Measurements from ENCODE around the gene PLXNA4.

The PLXNA4 gene

GRCh38 chr7:132092106-132092505 lies 484.2 kb downstream of the PLXNA4 start (continued):
- TF ChIP-seq AEBP2 (tag by site-specific recombination; IDR thresholded peaks at IDR 0.05; ENCODE audit: borderline replicate concordance) (no peak), ZNF560 (tag by site-specific recombination; IDR thresholded peaks at IDR 0.05; ENCODE audit: borderline replicate concordance) (no peak), ZNF391 (tag by site-specific recombination; IDR thresholded peaks at IDR 0.05; ENCODE audit: borderline replicate concordance, low read depth) (no peak)
- TF ChIP-seq, protein P1, sequence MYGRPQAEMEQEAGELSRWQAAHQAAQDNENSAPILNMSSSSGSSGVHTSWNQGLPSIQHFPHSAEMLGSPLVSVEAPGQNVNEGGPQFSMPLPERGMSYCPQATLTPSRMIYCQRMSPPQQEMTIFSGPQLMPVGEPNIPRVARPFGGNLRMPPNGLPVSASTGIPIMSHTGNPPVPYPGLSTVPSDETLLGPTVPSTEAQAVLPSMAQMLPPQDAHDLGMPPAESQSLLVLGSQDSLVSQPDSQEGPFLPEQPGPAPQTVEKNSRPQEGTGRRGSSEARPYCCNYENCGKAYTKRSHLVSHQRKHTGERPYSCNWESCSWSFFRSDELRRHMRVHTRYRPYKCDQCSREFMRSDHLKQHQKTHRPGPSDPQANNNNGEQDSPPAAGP (tag by site-specific recombination; IDR thresholded peaks at IDR 0.05), result no peak

DNA sequence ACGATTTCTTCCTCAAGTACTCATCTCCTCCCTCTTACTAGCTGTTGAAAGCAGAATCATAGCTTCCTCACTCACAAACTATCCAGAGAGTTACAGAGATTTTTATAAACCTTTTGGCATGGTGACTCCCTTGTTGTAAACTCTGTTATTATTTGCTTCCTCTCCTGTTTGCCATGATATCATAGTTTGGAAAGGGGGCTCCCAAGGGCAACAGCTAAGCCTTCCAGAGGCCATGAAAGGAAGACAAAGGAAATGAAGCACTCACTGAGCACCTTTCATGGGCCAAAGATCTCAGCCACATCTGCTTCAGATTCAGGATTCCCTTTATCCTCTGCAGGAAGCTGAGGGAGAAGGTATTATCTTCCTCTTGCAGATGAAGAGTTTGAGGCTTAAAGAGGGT lies 484.6 kb downstream of the PLXNA4 start:
- CTCF ChIA-PET, result interaction anchor here (0.6 to 0.7 kb wide), 2 partner anchors 392 to 1782 kb away, joined by 3 read pairs; no protein-coding TSS in a partner anchor
- H3K9me3 ChIP-seq (ENCODE audit: control insufficient read depth, insufficient read depth, low read depth, low read length), result no peaks in the 10 kb centered on the region
- TF ChIP-seq RBAK (tag by site-specific recombination; IDR thresholded peaks at IDR 0.05), result no peak
- TF ChIP-seq, protein P2, sequence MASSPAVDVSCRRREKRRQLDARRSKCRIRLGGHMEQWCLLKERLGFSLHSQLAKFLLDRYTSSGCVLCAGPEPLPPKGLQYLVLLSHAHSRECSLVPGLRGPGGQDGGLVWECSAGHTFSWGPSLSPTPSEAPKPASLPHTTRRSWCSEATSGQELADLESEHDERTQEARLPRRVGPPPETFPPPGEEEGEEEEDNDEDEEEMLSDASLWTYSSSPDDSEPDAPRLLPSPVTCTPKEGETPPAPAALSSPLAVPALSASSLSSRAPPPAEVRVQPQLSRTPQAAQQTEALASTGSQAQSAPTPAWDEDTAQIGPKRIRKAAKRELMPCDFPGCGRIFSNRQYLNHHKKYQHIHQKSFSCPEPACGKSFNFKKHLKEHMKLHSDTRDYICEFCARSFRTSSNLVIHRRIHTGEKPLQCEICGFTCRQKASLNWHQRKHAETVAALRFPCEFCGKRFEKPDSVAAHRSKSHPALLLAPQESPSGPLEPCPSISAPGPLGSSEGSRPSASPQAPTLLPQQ (tag by site-specific recombination; IDR thresholded peaks at IDR 0.05), result no peak
- TF ChIP-seq ZNF398 (tag by site-specific recombination; IDR thresholded peaks at IDR 0.05), result no peak
- TF ChIP-seq, protein P3, sequence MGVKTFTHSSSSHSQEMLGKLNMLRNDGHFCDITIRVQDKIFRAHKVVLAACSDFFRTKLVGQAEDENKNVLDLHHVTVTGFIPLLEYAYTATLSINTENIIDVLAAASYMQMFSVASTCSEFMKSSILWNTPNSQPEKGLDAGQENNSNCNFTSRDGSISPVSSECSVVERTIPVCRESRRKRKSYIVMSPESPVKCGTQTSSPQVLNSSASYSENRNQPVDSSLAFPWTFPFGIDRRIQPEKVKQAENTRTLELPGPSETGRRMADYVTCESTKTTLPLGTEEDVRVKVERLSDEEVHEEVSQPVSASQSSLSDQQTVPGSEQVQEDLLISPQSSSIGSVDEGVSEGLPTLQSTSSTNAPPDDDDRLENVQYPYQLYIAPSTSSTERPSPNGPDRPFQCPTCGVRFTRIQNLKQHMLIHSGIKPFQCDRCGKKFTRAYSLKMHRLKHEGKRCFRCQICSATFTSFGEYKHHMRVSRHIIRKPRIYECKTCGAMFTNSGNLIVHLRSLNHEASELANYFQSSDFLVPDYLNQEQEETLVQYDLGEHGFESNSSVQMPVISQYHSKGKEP (tag by site-specific recombination; IDR thresholded peaks at IDR 0.05), result no peak
- no peak for TF ChIP-seq ZBTB11 (tag by site-specific recombination; conservative IDR thresholded peaks at IDR 0.05; ENCODE audit: low read depth)
- no peak for TF ChIP-seq ZNF555 (tag by site-specific recombination; conservative IDR thresholded peaks at IDR 0.05)
- TF ChIP-seq YY1 (tag by site-specific recombination; IDR thresholded peaks at IDR 0.05), result no peak
- no peak for TF ChIP-seq ZNF701 (tag by site-specific recombination; IDR thresholded peaks at IDR 0.05)
- no peak for TF ChIP-seq OVOL3 (tag by site-specific recombination; IDR thresholded peaks at IDR 0.05)
- no peak for TF ChIP-seq ZNF155 (tag by site-specific recombination; IDR thresholded peaks at IDR 0.05)
- TF ChIP-seq ZNF366 (tag by site-specific recombination; conservative IDR thresholded peaks at IDR 0.05), result no peak
- TF ChIP-seq ZBTB20 (tag by site-specific recombination; IDR thresholded peaks at IDR 0.05), result no peak
- TF ChIP-seq ZNF76 (tag by site-specific recombination; IDR thresholded peaks at IDR 0.05; ENCODE audit: borderline replicate concordance, low read depth), result no peak
- no peak for TF ChIP-seq YY2 (tag by site-specific recombination; IDR thresholded peaks at IDR 0.05)
- TF ChIP-seq ZNF2 (tag by site-specific recombination; IDR thresholded peaks at IDR 0.05), result no peak
- TF ChIP-seq ZNF423 (tag by site-specific recombination; IDR thresholded peaks at IDR 0.05), result no peak
- TF ChIP-seq ZSCAN23 (tag by site-specific recombination; IDR thresholded peaks at IDR 0.05), result no peak
- no peak for TF ChIP-seq ZXDB (tag by site-specific recombination; IDR thresholded peaks at IDR 0.05)
- no peaks in the 10 kb centered on the region for H3K4me1 ChIP-seq (ENCODE audit: control insufficient read depth, insufficient read depth, low read length)
- no peak overlapping the region for H3K4me3 ChIP-seq (ENCODE audit: low read depth, low read length)
- POLR2A ChIA-PET, result no interaction called here
- H3K27ac ChIP-seq (ENCODE audit: extremely low read depth, low read depth, low read length), result no peak overlapping the region
- no peaks in the 10 kb centered on the region for H3K36me3 ChIP-seq (ENCODE audit: control insufficient read depth in 2 of 2, insufficient read depth in 1 of 2, low read length in 2 of 2)

Data from HEK293 (cell line).